HG02798 (cell line): Measurements from ENCODE around the gene HKDC1.

Source experiments
- ATAC-seq: cut with Tn5 transposase; IDR thresholded peaks from one replicate; pipeline ENCODE4 v1.9.1; 2021; ENCODE audit warnings: mild to moderate bottlenecking; ENCODE audit not compliant: unreplicated experiment, poor library complexity

The HKDC1 gene

DNA sequence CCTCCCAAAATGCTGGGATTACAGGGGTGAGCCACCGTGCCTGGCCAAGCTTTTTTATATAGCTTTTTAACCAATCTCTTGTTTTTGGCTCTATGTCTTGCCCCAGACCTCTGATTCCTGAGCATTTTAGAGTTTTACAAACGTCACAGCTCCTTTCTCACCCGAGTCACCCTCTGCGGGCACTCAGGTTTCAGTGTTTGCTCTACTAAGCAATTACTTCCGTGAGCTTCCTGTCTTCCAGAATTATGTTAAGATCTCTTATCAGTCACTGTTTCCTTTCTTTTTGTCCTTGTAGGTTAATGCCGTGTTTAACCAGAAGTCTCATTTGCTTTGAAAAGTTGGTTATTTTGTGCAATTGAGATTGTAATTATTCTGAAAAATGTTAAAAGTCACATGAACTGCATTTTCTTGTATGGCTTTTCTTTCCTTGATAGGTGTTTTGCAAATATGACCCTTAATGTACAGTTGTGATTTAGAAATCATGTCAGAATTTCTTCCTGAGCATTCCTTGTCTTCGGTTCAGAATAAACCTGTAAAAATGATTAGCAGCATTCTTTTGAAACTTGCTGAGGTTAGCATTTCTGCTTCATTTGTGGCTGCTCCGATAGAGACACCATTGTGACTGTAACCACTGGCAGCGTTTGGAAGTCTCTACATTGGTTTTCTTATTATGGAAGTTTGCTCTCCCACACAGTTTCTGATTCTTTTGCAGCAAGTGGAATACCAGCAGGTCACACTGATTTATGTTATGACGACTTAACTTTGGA is 4.5 kb upstream of the HKDC1 start:
- ATAC-seq: no peak

DNA sequence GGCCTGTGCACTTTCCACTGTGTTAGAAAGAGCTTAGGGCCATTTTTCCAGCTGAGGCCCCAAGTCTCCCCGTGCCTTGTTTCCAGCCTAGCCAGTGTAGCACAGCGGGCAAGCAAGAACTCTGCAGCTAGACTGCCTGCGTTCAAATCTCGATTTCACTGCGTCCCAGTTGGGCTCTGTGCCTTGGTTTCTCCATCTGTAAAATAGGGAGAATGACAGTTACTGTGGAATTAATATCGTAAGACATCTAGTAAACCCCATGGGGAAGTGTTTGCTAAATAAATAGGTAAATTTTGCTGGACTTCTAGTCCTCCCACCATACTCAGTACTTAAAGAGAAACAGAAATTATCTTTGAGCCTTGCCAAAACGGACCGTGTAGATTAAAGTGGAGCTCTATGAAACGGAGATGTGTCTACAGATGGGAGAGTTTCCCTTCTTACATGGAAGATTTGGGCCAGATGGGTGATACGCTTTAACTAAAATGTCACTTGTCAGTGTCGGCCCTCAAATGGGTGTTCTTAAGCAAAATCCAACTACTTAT is 3.5 kb upstream of the HKDC1 start:
- ATAC-seq: no peak

DNA sequence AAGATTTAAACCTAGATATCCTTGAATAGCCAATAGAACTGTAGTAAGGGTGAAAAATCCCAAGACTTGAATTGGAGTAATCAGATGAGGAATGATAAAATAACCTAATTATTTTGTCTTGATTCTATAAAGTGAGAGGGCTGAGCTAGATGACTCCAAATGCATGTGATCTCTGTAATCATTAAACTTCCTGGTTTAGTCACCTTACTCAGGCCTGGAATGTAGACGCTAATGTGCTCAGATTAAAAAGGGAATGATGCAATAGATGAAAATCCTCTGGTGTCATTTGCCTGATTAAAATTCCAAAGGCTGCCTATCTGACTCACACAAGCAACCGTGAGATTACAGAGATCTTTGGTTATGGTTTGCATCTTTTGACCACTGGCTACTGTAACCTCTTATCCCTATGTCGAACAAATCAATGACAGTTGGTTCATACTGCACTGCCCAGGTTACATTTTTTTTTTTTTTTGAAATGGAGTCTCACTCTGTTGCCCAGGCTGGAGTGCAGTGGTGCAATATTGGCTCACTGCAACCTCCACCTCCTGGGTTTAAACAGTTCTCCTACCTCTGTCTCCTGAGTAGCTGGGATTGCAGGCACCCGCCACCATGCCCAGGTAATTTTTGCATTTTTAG is 2.9 kb upstream of the HKDC1 start:
- no peak for ATAC-seq

DNA sequence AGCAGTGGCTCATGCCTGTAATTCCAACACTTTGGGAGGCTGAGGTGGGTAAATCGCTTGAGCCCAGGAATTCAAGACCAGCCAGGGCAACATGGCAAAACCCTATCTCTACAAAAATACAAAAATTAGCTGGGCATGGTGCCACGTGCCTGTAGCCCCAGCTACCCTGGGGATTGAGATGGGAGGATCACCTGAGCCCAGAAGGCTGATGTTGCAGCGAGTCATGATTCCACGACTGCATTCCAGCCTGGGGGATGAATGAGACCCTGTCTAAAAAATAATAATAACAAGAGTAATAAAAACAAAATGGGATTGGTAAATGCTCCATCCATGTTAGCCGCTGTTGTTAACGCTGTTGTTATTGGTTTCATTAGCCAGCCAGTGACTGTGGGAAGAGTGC is 1.3 kb upstream of the HKDC1 start:
- no peak for ATAC-seq

DNA sequence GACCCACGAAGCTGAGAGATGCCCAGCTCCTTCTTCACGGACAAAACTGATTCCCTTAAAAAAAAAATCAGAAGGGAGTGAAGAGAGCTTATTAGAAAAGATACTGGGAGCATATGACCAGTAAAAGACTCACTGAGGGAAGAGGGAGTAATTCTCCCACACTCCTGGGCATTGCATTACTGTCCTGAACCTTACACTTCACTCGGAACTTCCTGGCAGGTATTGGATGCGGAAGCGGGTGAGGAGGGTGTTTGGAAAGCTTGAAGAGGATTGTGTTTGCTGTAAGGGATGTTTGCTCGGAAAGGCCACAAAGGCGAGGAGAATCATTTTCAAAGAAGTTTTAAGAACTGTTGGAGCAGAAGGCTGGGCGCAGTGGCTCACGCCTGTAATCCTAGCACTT is 375 bp downstream of the HKDC1 start:
- no peak for ATAC-seq

DNA sequence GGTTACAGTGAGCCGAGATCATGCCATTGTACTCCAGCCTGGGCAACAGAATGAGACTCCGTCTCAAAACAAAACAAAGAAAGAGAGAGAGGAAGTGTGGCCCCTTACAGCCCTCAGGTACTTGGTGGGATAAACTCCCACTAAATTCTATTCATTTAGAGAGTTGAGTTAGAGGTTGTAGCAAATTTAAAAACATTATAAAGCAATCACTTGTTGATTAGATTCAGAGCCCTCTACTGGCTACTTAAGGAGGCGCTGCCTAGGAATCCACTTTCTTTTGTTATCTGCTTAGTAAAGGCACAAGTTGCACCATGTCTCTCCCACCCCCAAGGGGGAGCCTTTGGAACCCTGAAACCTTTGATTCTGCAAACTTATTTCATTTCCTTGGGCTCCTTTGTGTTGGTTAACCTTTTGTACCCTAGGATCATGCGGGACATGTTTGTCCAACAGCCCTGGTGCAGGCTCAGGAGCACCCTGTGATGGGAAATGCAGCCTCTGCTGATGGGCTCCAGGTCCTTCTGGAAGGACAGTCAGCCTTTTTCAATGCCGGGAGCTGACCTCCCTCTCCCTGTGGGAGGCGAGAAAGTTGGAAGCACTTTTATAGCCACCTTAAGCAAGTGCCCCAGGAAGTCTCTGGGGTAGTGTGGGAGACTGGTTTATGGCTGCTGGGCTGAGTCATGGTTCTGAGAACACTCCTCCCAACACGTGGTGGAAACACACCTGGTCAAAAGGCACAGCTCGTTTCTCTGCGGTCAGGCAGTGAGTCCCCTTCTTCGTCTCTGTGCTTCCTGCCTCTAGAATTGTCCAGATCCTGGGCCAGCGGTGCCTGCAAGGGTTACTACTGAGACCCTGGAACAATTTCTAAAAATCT is 2.3 kb downstream of the HKDC1 start:
- peak; percentile 97 for ATAC-seq

DNA sequence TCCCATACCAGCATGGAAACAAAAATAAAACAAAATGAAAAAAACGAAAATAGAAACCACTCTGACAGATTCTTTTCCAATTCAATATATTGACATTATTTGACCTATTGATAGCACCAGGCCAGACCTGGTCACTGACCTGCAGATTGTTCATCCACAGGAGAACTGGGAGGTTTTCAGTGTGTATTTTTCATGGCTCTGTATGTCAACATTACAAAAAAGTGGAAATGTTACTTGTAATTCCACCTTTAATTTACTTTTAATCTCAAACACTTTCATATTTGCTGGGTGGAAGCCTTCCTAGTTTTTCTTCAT is 2.9 kb downstream of the HKDC1 start:
- peak; percentile 10 for ATAC-seq

DNA sequence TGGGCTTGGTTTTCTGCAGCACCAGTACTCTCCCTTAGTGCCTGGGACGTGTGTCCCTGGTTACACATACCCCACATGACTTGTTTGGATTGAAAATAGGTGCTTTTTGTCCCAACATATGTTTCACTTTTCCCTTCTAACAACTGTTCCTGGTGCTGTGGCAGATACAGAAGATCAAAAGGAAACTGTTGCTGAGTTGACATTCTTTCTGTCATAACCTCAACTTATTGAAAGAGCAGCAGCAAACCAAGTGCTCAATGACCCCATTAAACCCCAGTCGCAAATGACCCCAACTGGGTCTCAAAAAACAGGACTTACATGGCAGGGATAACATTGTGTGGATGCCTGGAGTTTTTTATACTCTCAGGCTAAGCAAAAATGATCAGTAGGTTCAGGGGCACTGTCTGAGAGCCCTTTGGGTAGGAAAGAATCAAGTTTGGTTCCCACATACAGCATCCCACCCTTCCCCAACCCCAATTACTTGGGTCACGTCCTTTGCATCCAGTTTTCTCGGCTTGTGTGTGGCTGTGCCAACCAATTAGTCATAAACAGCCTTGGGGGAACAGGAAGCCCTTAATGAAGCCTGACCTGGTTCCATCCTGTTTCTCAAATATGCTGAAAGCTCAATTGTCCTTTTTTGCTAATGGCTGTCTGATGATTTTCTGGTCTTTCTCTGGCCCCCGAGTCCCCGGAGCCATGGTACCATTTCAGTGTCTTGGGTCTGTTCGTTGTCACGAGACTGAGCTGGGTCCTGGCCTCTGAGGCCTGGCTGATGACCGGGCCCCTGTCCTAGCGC is 4.9 kb downstream of the HKDC1 start:
- ATAC-seq: no peak

DNA sequence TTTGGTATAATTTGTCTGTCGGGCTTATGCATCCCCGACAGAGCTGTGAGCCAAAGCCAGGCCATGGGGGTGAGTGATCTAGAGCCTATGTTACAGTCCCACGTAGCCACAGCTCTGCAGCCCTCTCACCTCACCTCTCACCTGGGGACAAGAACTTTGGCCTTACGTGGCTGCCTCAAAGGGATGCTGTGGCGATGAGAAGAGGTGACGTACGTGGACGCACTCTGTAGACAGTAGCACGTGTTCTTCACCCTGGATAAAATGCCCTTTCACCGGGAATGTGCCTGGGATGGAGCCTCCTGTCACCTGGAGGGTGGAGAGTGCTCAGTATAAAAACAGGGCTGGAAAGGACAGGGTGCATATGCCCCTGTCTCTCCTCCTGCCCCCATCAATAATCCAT is 5.5 kb downstream of the HKDC1 start:
- no peak for ATAC-seq

DNA sequence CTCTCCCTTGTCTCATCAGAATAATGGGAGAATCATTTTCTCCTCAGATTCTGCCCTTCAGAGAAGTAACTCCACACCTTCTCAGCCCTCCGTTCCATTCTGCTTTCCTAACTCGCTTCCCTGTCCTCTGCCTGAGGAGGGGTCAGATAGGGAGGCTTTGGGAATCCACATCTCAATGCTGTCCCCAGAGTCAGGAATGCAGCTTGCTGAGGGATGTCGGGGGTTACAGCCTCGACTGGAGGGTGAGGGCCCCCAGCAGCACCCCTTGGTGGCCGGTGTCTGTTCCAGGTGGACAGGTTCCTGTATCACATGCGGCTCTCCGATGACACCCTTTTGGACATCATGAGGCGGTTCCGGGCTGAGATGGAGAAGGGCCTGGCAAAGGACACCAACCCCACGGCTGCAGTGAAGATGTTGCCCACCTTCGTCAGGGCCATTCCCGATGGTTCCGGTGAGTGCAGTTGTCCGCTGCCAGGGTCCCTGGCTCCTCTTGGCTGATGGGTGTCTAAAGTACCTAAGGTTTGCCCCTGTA is 6.9 kb downstream of the HKDC1 start:
- no peak for ATAC-seq

DNA sequence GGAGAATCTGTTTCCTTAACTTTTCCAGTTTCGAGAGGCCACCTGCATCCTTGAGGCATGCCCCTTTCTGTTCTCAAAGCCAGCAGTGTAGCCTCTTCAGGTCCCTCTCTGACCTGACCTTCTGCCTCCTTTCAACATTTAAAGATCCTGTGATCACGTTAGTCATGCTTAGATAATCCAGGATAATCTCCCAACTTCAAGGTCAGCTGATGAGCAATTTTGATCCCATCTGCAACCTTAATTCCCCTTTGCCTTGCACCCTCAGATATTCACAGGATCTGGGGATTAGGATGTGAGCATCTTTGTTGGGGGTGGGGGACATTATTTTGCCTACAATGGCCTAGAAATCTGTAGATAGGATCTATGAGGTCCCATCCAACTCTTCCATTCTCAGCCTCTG is 8.0 kb downstream of the HKDC1 start:
- no peak for ATAC-seq

DNA sequence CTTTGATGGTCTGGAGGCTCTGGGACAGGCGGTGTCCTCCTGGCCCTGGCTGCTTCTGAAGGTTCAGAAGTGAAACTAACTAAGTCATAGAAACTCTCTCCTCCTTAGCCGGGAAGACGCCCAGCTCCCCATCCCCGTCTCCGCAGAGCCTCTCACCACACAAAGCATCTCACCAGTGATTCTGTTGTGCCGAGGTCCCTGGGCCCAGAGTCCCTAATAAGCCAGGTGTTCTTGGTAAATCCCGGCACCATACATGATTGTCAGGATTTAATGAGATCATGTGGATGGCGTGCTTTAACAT is 9.4 kb downstream of the HKDC1 start:
- ATAC-seq: no peak

DNA sequence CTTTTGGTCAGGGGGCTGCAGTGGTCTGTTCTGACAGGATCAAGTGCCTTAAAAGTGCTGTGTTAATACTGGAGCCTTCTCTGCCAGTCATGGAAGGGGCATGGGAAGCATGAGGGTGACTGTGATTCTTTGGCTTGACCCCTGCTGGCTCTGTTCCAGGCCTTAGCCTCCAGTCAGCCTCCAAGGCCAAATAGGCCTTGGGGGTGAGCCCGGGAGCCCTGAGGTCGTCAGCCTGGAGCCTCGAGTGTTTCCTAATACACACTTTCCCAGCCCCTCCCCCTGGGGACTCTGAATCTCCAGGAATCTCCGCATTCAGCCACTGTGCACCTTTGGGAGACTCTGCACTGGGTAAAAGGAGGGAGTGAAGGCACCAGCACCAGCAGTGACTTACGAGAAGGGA is 10.0 kb downstream of the HKDC1 start:
- no peak for ATAC-seq

DNA sequence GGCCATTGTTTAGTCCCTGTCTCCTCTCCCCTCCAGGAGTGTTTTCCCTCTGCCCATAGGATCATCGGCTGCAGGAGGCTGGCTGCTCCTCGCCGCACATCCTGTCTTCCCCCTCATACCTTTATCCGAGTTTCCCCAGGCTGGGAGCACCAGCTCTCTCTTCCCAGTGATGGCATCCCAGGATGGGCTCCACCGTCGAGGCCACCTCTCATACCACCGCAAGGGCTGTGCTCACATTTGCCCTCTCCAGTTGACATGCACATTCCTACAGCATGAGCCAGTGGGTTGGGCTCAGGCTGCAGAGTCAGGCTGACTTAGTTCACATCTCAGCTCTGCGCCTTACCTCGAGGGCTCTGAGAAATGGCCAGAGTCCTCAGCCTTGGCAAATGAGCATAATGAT is 12.1 kb downstream of the HKDC1 start:
- ATAC-seq: no peak

DNA sequence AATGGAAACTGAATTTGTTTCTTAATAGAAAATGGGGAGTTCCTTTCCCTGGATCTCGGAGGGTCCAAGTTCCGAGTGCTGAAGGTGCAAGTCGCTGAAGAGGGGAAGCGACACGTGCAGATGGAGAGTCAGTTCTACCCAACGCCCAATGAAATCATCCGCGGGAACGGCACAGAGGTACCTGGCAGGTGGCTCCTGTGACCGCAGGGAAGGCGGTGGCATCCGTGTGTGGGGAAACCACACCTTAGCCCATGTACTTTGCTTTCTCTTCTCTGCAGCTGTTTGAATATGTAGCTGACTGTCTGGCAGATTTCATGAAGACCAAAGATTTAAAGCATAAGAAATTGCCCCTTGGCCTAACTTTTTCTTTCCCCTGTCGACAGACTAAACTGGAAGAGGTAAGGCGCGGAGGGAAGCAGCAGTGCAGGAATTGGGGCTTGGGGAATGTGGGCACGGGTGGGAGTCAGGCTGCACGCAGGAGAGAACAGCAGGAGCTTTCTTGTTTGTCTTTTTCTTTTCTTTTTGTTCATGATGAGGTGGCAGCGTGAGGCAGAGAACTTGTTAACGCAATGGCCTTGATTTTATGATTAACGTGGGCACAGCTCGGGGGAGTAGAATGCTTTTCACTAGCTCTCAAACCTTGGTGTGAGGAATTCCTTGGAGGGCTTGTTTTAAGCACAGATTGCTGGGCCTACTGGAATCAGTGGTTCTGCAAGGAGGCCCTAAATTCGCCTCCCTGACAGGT is 12.8 kb downstream of the HKDC1 start:
- ATAC-seq: no peak

DNA sequence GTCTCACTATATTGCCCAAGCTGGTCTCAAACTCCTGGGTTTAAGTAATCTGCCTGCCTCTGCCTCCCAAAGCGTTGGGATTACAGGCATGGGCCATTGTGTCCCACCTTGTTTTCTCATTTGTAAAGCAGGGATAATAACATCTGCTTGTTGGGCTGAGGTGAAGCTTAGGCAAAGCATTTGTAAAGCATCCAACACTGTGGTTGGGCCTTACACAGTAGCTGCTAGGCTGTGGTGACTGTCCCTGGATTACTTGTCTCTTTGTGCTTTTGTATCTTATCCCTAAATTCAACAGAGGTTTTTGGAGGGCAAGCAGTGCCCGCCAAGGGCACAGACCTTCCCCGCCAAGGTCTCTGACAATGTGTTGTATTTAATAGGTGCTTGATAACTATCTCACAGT is 14.3 kb downstream of the HKDC1 start:
- no peak for ATAC-seq

DNA sequence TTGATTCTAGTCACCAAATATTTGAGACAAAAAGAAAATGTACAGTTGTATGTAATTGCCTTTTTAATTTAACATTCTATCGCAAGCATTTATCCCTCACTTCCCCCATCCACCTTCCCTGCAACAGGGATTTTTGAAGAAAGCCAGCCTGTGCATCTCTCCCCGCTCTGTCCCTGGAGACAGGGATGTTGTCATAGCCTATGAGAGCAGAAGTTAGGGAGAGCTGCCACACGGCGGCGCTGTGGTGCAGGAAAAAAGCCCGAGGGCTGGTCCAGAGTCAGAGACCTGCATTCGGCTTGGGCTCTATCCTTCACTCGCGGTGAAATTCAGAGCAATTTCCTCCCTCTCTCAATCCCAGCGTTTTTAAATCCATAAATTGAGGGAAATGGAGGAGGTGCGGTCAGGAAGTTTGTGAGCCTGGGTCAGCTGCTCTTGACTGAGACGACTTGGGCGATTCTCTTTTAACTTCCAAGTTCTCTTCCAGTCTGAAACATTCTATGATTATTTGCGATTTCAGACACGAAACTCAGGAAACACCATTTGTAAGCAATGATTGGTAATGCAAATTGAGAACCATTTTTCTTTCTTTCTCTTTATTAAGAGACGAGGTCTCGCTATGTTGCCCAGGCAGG is 17.5 kb downstream of the HKDC1 start:
- ATAC-seq: peak; percentile 92

DNA sequence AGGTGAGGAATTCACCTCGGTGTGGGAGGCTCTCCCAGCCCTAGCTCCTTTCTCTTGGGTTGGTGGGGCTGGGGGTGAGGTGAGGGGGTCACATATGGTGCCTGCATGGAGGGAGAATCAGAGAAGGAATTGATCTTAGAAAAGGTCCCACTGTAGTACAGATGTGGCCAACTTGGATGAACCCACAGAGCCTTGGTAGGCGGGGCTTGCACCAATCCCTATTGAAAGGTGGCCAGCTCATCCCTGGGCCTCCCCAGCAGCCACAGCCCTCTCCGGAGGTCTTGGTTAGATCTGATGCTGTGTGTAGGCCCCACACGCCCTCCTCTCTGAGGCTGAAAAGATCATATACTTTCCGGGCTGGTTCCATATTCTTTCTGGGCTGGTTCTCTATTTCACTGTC is 19.0 kb downstream of the HKDC1 start:
- ATAC-seq: no peak

DNA sequence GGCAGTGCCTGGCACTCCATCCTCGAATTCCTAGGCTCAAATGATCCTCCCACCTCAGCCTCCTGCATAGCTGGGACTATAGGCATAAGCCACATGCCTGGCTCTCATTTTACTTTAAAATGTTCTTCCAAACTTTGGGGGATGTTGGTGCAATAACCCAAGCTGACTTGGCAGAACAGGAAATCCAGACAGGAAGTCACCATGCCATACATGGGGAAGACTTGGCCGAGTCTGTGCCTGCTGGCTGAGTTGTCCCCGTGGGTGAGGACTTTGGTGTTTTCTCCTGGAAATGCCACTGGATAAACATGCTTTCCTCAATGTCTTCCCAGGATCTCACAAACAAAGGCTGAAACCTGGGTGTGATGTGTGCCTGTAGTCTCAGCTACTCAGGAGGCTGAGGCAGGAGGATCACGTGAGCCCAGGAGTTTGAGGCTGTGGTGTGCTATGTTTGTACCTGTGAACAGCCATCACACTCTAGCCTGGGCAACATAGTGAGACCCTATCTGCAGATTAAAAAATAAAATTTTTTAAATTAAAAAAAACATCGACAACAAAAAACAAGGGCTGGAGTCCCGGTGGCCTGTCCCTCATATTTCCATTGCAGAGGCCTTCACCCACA is 19.8 kb downstream of the HKDC1 start:
- ATAC-seq: no peak
